Upper lobe of right lung (tissue), 1 donor: ENCODE results near the gene ZSCAN25. TPM values are rescaled to one million over a fixed set of nuclear protein-coding genes. Genes with fewer than 3 reads are reported as not detected.
A peak's percentile ranks its signal among the peaks of the same experiment; 100 is the strongest.

Experiments used
- ATAC-seq: fragments of 200-7000 bp; cut with Tn5 transposase; one replicate; pipeline ENCODE4 v1.9.1; 2020; ENCODE audit warnings: mild to moderate bottlenecking, moderate library complexity
- DNase-seq: peaks from one replicate; pipeline ENCODE4 v3.0.0-alpha.2; 2020
- H3K27ac ChIP-seq: fragments of 200-600 bp; one replicate; pipeline ENCODE4 v1.8.0; 2022
- H3K27me3 ChIP-seq: fragments of 200-600 bp; one replicate; pipeline ENCODE4 v1.8.0; 2022; ENCODE audit warnings: mild to moderate bottlenecking
- H3K36me3 ChIP-seq: fragments of 200-600 bp; one replicate; pipeline ENCODE4 v1.8.0; 2022
- H3K4me1 ChIP-seq: fragments of 200-600 bp; one replicate; pipeline ENCODE4 v1.8.0; 2022
- H3K4me3 ChIP-seq: fragments of 200-600 bp; one replicate; pipeline ENCODE4 v1.8.0; 2022; ENCODE audit warnings: mild to moderate bottlenecking
- H3K9me3 ChIP-seq: fragments of 200-600 bp; one replicate; pipeline ENCODE4 v1.8.0; 2022
- CTCF ChIP-seq: fragments of 200-600 bp; IDR thresholded peaks from one replicate; pipeline ENCODE4 v1.8.0; 2022; ENCODE audit warnings: antibody characterized with exemption
- intact Hi-C: fragments of 100-400 bp; cut with DNase I; formaldehyde crosslinking; loops from one replicate; pipeline ENCODE4 v1.11.0; 2022
- total RNA-seq: library from RNA; stranded (reverse); fragmentation: NEBNext Ultra II Directional; extraction: Animal tissue kit (Norgen Biotek cat#: 25700); gene quantifications from one replicate; pipeline ENCODE4 v1.2.1, GENCODE V29; 2021
- donor health status: DM: no; HTN: yes; CAD: no; lungs with severe emphysema.

The ZSCAN25 gene
- total RNA-seq, 1 donor from 2014 or later, result 18.3 TPM

GRCh38 chr7:99597762-99598501 is 18.8 kb upstream of the ZSCAN25 start, which contains the start of gene TMEM225B:
Gene TMEM225B (plus strand): TSS chr7:99598267. CDS start chr7:99604389, 6,122 bp downstream.
- intact Hi-C loops, result no loop called here
- H3K36me3 ChIP-seq, result no peaks in the 10 kb centered on the region
- no peak within 1 kb of the TSS for H3K4me3 ChIP-seq
- TF ChIP-seq CTCF, result no peak
- no peak for DNase-seq
- H3K27ac ChIP-seq, result no peak within 1 kb of the TSS
- H3K9me3 ChIP-seq, result no peaks in the 10 kb centered on the region
- no peaks in the 10 kb centered on the region for H3K4me1 ChIP-seq
- ATAC-seq, result peak; percentile 26
- no peaks in the 10 kb centered on the region for H3K27me3 ChIP-seq

GRCh38 chr7:99599836-99600235 is 16.9 kb upstream of the ZSCAN25 start:
- intact Hi-C loops, result no loop called here
- H3K9me3 ChIP-seq, result no peaks in the 10 kb centered on the region
- no peaks in the 10 kb centered on the region for H3K4me1 ChIP-seq
- no peaks in the 10 kb centered on the region for H3K36me3 ChIP-seq
- H3K27me3 ChIP-seq, result no peaks in the 10 kb centered on the region
- TF ChIP-seq CTCF, result no peak
- ATAC-seq (no peak), DNase-seq (no peak)
- no peak overlapping the region for H3K27ac ChIP-seq
- no peak overlapping the region for H3K4me3 ChIP-seq

- Histone ChIP-seq H3K9me3 (no peaks in the 10 kb centered on the region), H3K27me3 (no peaks in the 10 kb centered on the region), H3K36me3 (no peaks in the 10 kb centered on the region), H3K4me1 (no peaks in the 10 kb centered on the region), H3K4me3 (no peak overlapping the region), H3K27ac (no peak overlapping the region)
- no peak for TF ChIP-seq CTCF
- intact Hi-C loops, result no loop called here
- DNase-seq, result no peak
- no peak for ATAC-seq
These were observed 15.0 kb upstream of the ZSCAN25 start for GRCh38 chr7:99601656-99602310.

GRCh38 chr7:99605527-99605926 is 11.2 kb upstream of the ZSCAN25 start:
- intact Hi-C loops, result no loop called here
- no peak for TF ChIP-seq CTCF

GRCh38 chr7:99606531-99606930 is 10.2 kb upstream of the ZSCAN25 start:
- no peak for ATAC-seq
- H3K36me3 ChIP-seq, result no peaks in the 10 kb centered on the region
- H3K4me3 ChIP-seq, result no peak overlapping the region
- no peak for DNase-seq
- H3K9me3 ChIP-seq, result no peaks in the 10 kb centered on the region
- no peak for TF ChIP-seq CTCF
- no peaks in the 10 kb centered on the region for H3K27me3 ChIP-seq
- no peaks in the 10 kb centered on the region for H3K4me1 ChIP-seq
- no peak overlapping the region for H3K27ac ChIP-seq
- intact Hi-C loops, result no loop called here

More at GRCh38 chr7:99605527-99605926, 11.2 kb upstream of the ZSCAN25 start:
- DNase-seq (no peak), ATAC-seq (no peak)
- H3K36me3 ChIP-seq, result no peaks in the 10 kb centered on the region
- no peak overlapping the region for H3K4me3 ChIP-seq
- no peaks in the 10 kb centered on the region for H3K9me3 ChIP-seq
- no peaks in the 10 kb centered on the region for H3K27me3 ChIP-seq
- H3K27ac ChIP-seq, result no peak overlapping the region
- no peaks in the 10 kb centered on the region for H3K4me1 ChIP-seq
